ENCODE measurements around the gene GJA8. TPM values are rescaled to one million over a fixed set of nuclear protein-coding genes. Genes with fewer than 3 reads are reported as not detected.
"Not testable (repeated sequence)": the region's sequence is repeated elsewhere in the genome, so short reads cannot be mapped to it uniquely, and the experiment has no call there.

The GJA8 gene
- polyA plus RNA-seq, 1 donor, result not detected

GRCh38 chr1:147927215-147927614 is 24.6 kb downstream of the GJA8 start:
- H3K4me1 ChIP-seq (ENCODE audit: control insufficient read depth, insufficient read depth, low read length); H3K9me3 ChIP-seq (ENCODE audit: control insufficient read depth, low read depth, low read length); H3K27me3 ChIP-seq (ENCODE audit: control insufficient read depth, insufficient read depth, low read length); H3K36me3 ChIP-seq (ENCODE audit: control insufficient read depth, insufficient read depth, low read length); H3K4me3 ChIP-seq (ENCODE audit: low read length); H3K27ac ChIP-seq (ENCODE audit: low read length); DNase-seq: not testable (repeated sequence)
- no CpG with 5 or more reads among the region's 6 CpGs for WGBS (ENCODE audit: insufficient coverage, low lambda C conversion rate)

- not testable (repeated sequence) for H3K4me3 ChIP-seq (ENCODE audit: low read length); H3K4me1 ChIP-seq (ENCODE audit: control insufficient read depth, insufficient read depth, low read length); H3K27ac ChIP-seq (ENCODE audit: low read length); H3K27me3 ChIP-seq (ENCODE audit: control insufficient read depth, insufficient read depth, low read length); H3K36me3 ChIP-seq (ENCODE audit: control insufficient read depth, insufficient read depth, low read length); H3K9me3 ChIP-seq (ENCODE audit: control insufficient read depth, low read depth, low read length); DNase-seq
- WGBS (ENCODE audit: insufficient coverage, low lambda C conversion rate), result no CpG with 5 or more reads among the region's 10 CpGs
Measured at GRCh38 chr1:147927689-147928088, 25.1 kb downstream of the GJA8 start.

GRCh38 chr1:147928236-147929132 is 25.9 kb downstream of the GJA8 start, which contains the start of gene GPR89B:
Gene GPR89B (plus strand): TSS chr1:147928420. CDS start chr1:147928537, 117 bp downstream.
- no CpG with 5 or more reads among the region's 72 CpGs for WGBS (ENCODE audit: insufficient coverage, low lambda C conversion rate)
- not testable (repeated sequence) for H3K36me3 ChIP-seq (ENCODE audit: control insufficient read depth, insufficient read depth, low read length); H3K27me3 ChIP-seq (ENCODE audit: control insufficient read depth, insufficient read depth, low read length); H3K4me1 ChIP-seq (ENCODE audit: control insufficient read depth, insufficient read depth, low read length); H3K9me3 ChIP-seq (ENCODE audit: control insufficient read depth, low read depth, low read length)
- peak; percentile 93 to 94 for DNase-seq
- peak within 1 kb of the TSS; percentile 80 for H3K27ac ChIP-seq (ENCODE audit: low read length)
- H3K4me3 ChIP-seq (ENCODE audit: low read length), result peak within 1 kb of the TSS; percentile 89

- H3K36me3 ChIP-seq (ENCODE audit: control insufficient read depth, insufficient read depth, low read length); H3K9me3 ChIP-seq (ENCODE audit: control insufficient read depth, low read depth, low read length); H3K4me1 ChIP-seq (ENCODE audit: control insufficient read depth, insufficient read depth, low read length); H3K4me3 ChIP-seq (ENCODE audit: low read length); H3K27me3 ChIP-seq (ENCODE audit: control insufficient read depth, insufficient read depth, low read length): not testable (repeated sequence)
- peak; percentile 19 to 69 for DNase-seq
- H3K27ac ChIP-seq (ENCODE audit: low read length), result peak overlapping the region; percentile 80
- 40% methylated on average over 1 of the region's 2 CpGs for WGBS (ENCODE audit: insufficient coverage, low lambda C conversion rate)
Measured at GRCh38 chr1:147931137-147931536, 28.5 kb downstream of the GJA8 start.

- not testable (repeated sequence) for H3K27me3 ChIP-seq (ENCODE audit: control insufficient read depth, insufficient read depth, low read length); H3K9me3 ChIP-seq (ENCODE audit: control insufficient read depth, low read depth, low read length); H3K27ac ChIP-seq (ENCODE audit: low read length); DNase-seq; H3K4me1 ChIP-seq (ENCODE audit: control insufficient read depth, insufficient read depth, low read length); H3K36me3 ChIP-seq (ENCODE audit: control insufficient read depth, insufficient read depth, low read length); H3K4me3 ChIP-seq (ENCODE audit: low read length)
- WGBS (ENCODE audit: insufficient coverage, low lambda C conversion rate), result 76% methylated on average over 2 of the region's 3 CpGs
Measured at GRCh38 chr1:147935296-147935695, 32.7 kb downstream of the GJA8 start.

- H3K4me1 ChIP-seq (ENCODE audit: control insufficient read depth, insufficient read depth, low read length); H3K9me3 ChIP-seq (ENCODE audit: control insufficient read depth, low read depth, low read length); H3K4me3 ChIP-seq (ENCODE audit: low read length); H3K27me3 ChIP-seq (ENCODE audit: control insufficient read depth, insufficient read depth, low read length); DNase-seq; H3K36me3 ChIP-seq (ENCODE audit: control insufficient read depth, insufficient read depth, low read length); H3K27ac ChIP-seq (ENCODE audit: low read length): not testable (repeated sequence)
- WGBS (ENCODE audit: insufficient coverage, low lambda C conversion rate), result no CpG with 5 or more reads among the region's 2 CpGs
Measured at GRCh38 chr1:147940456-147940855, 37.9 kb downstream of the GJA8 start.

- not testable (repeated sequence) for H3K9me3 ChIP-seq (ENCODE audit: control insufficient read depth, low read depth, low read length); H3K36me3 ChIP-seq (ENCODE audit: control insufficient read depth, insufficient read depth, low read length); H3K27ac ChIP-seq (ENCODE audit: low read length); H3K27me3 ChIP-seq (ENCODE audit: control insufficient read depth, insufficient read depth, low read length); DNase-seq; H3K4me1 ChIP-seq (ENCODE audit: control insufficient read depth, insufficient read depth, low read length); H3K4me3 ChIP-seq (ENCODE audit: low read length)
- no CpG with 5 or more reads among the region's 1 CpG for WGBS (ENCODE audit: insufficient coverage, low lambda C conversion rate)
Measured at GRCh38 chr1:147942563-147942962, 40.0 kb downstream of the GJA8 start.

GRCh38 chr1:147949517-147949916 is 46.9 kb downstream of the GJA8 start:
- no CpG with 5 or more reads among the region's 35 CpGs for WGBS (ENCODE audit: insufficient coverage, low lambda C conversion rate)
- not testable (repeated sequence) for H3K4me1 ChIP-seq (ENCODE audit: control insufficient read depth, insufficient read depth, low read length); H3K27me3 ChIP-seq (ENCODE audit: control insufficient read depth, insufficient read depth, low read length); H3K36me3 ChIP-seq (ENCODE audit: control insufficient read depth, insufficient read depth, low read length); DNase-seq; H3K9me3 ChIP-seq (ENCODE audit: control insufficient read depth, low read depth, low read length); H3K27ac ChIP-seq (ENCODE audit: low read length); H3K4me3 ChIP-seq (ENCODE audit: low read length)

Other genes starting within 250 kb of the GJA8 start
- gene ACP6, start 232.3 kb upstream of the GJA8 start, polyA plus RNA-seq, result 21.8 TPM
- 5.1 TPM for gene GJA5, start 142.2 kb upstream of the GJA8 start, polyA plus RNA-seq
- 41.2 TPM for gene GPR89B, start 25.6 kb downstream of the GJA8 start, polyA plus RNA-seq
- gene NBPF11, start 249.5 kb downstream of the GJA8 start, polyA plus RNA-seq, result 19.3 TPM

All from large intestine (tissue), 3 donors.